Neural cell (in vitro differentiated cells): Measurements from ENCODE around the gene S100PBP. TPM values are rescaled to one million over a fixed set of nuclear protein-coding genes. Genes with fewer than 3 reads are reported as not detected.

Experiments used
- H2AFZ ChIP-seq: fragments of 200-600, 300-800 bp; sonication (generic), shearing (Covaris generic); 2 replicates; pipeline ENCODE4 v1.6.0; 2014; ENCODE audit warnings: low read depth, mild to moderate bottlenecking, antibody characterized with exemption, low read length, moderate library complexity
- H3F3A ChIP-seq: fragments of 200-600 bp; shearing (Covaris generic); 2 replicates; pipeline ENCODE4 v1.6.1; 2016; ENCODE audit warnings: mild to moderate bottlenecking, moderate library complexity, mixed read lengths, antibody characterized with exemption, low read length; ENCODE audit not compliant: insufficient read depth, poor library complexity, severe bottlenecking
- H3K27ac ChIP-seq: fragments of 200-600, 300-800 bp; sonication (generic), shearing (Covaris generic); 2 replicates; pipeline ENCODE4 v1.5.1; 2014; ENCODE audit warnings: mild to moderate bottlenecking, low read length, moderate library complexity
- H3K27me3 ChIP-seq: fragments of 300-800, 200-600 bp; sonication (generic), shearing (Covaris generic); 2 replicates; pipeline ENCODE4 v1.6.0; 2014; ENCODE audit warnings: mild to moderate bottlenecking, low read depth, low read length, moderate library complexity; ENCODE audit not compliant: insufficient read depth
- H3K36me3 ChIP-seq: fragments of 300-800, 200-600 bp; sonication (generic), shearing (Covaris generic); 2 replicates; pipeline ENCODE4 v1.5.1; 2014; ENCODE audit warnings: mild to moderate bottlenecking, antibody characterized with exemption, low read length, moderate library complexity; ENCODE audit not compliant: insufficient read depth
- H3K4me2 ChIP-seq: fragments of 300-800, 200-600 bp; sonication (generic), shearing (Covaris generic); 2 replicates; pipeline ENCODE4 v1.6.0; 2014; ENCODE audit warnings: mild to moderate bottlenecking, low read length
- H3K4me3 ChIP-seq: fragments of 300-800, 200-600 bp; sonication (generic), shearing (Covaris generic); 2 replicates; pipeline ENCODE4 v1.5.1; 2014; ENCODE audit warnings: mild to moderate bottlenecking, low read length, moderate library complexity
- H3K79me2 ChIP-seq: fragments of 200-600 bp; shearing (Covaris generic); replicated peaks from 2 replicates; pipeline ENCODE4 v1.6.0; 2014; ENCODE audit warnings: mild to moderate bottlenecking, low read length, moderate library complexity; ENCODE audit not compliant: insufficient read depth
- H3K9ac ChIP-seq: fragments of 300-800, 200-600 bp; sonication (generic), shearing (Covaris generic); 2 replicates; pipeline ENCODE4 v1.6.1; 2016; ENCODE audit warnings: mild to moderate bottlenecking, low read length, mixed read lengths
- H3K9me2 ChIP-seq: fragments of 200-600 bp; shearing (Covaris generic); 2 replicates; pipeline ENCODE4 v1.6.1; 2016; ENCODE audit warnings: mild to moderate bottlenecking, low read length, mixed read lengths; ENCODE audit not compliant: insufficient read depth
- H3K9me3 ChIP-seq: fragments of 200-600, 300-800 bp; sonication (generic), shearing (Covaris generic); 2 replicates; pipeline ENCODE4 v1.6.1; 2016; ENCODE audit warnings: mild to moderate bottlenecking, mixed run types, low read length, moderate library complexity, mixed read lengths
- H4K20me1 ChIP-seq: fragments of 200-600 bp; shearing (Covaris generic); 2 replicates; pipeline ENCODE4 v1.6.1; 2016; ENCODE audit warnings: mild to moderate bottlenecking, mixed run types; ENCODE audit not compliant: insufficient read depth
- EP300 ChIP-seq: fragments of 450-650 bp; conservative IDR thresholded peaks from 2 replicates; pipeline ENCODE4 v1.6.1; 2014; ENCODE audit warnings: antibody characterized with exemption, mild to moderate bottlenecking, moderate library complexity; ENCODE audit not compliant: poor library complexity, severe bottlenecking
- EZH2 ChIP-seq: fragments of 200-600, 300-800 bp; shearing (Covaris generic), sonication (generic); IDR thresholded peaks from 2 replicates; pipeline ENCODE4 v1.6.1; 2014; ENCODE audit warnings: antibody characterized with exemption, low read length, borderline replicate concordance, mild to moderate bottlenecking; ENCODE audit not compliant: insufficient read depth, poor library complexity, severe bottlenecking
- MXI1 ChIP-seq: fragments of 450-650 bp; conservative IDR thresholded peaks from 2 replicates; pipeline ENCODE4 v1.6.1; 2014; ENCODE audit warnings: antibody characterized with exemption, mild to moderate bottlenecking; ENCODE audit not compliant: poor library complexity, severe bottlenecking
- POLR2AphosphoS5 ChIP-seq: IDR thresholded peaks from 2 replicates; pipeline ENCODE4 v1.6.1; 2012
- RAD21 ChIP-seq: fragments of 450-650 bp; conservative IDR thresholded peaks from 2 replicates; pipeline ENCODE4 v1.6.1; 2014; ENCODE audit warnings: antibody characterized with exemption, mild to moderate bottlenecking, moderate library complexity
- TAF1 ChIP-seq: IDR thresholded peaks from 2 replicates; pipeline ENCODE4 v1.6.1; 2012; ENCODE audit warnings: low read depth
- polyA plus RNA-seq: library from polyadenylated mRNA; depleted of rRNA; stranded (reverse); fragments of >200 nt; gene quantifications from 2 replicates; pipeline ENCODE4 v1.2.3, GENCODE V29; 2014
- TF ChIP-seq, protein P1 (sequence below): fragments of 450-650 bp; IDR thresholded peaks from 2 replicates; pipeline ENCODE4 v1.5.1; 2014; ENCODE audit warnings: antibody characterized with exemption, mild to moderate bottlenecking, moderate library complexity; ENCODE audit not compliant: poor library complexity, severe bottlenecking
- TF ChIP-seq, protein P2 (sequence below): IDR thresholded peaks from 2 replicates; pipeline ENCODE4 v1.6.1; 2012; ENCODE audit warnings: borderline replicate concordance

Gene S100PBP
- polyA plus RNA-seq, 1 donor from 2014 or later = 77.0 TPM

DNA sequence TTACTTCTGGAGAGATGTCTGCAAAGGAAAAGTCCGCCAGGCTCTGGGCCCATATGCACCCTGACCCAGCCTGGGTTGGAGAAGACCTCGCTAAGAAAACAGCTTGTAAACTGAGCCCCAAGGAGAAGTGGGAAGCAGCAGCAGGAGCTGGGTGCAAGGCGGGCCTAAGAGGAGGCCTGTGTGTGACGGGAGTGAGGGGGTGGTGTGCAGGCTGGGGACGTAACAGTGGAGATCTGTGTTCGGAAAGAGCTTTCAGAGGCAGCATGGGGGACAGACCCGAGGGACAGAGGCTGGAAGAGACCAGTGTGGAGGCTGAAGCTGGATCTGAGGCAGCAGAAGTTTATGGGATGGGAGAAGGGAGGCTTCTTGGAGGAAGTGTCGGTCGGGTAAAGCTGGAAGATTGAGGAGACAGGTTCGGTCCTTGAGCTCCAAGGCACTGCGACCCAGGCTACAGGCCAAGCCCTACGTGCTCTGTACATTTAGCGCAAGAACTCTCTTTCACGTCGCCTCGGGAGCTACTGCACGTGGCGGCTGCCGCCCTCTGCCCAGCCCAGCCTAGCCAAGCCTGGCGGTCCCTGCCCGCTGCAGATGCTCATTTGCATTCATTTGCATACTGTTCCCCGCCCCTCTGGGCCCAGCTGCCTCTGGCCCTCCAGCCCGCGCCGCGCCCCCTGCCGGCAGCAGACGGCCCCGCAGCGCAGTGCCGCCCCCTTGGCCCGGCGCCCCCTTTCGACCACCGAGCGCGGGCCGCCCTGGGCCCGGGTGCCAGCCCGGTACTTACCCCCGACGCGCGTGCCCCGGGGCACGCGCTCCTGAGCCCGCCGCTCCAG is 75.1 kb downstream of the S100PBP start:
- Histone ChIP-seq H4K20me1 (no peaks in the 10 kb centered on the region), H3K9me3 (no peaks in the 10 kb centered on the region), H3K4me3 (peak overlapping the region; percentile 56), H3K27ac (no peak overlapping the region), H3K27me3 (peaks cover 16% of the 10 kb centered on the region), H3K9me2 (no peaks in the 10 kb centered on the region), H2AFZ (no peak overlapping the region), H3F3A (no peaks in the 10 kb centered on the region), H3K4me2 (no peak overlapping the region), H3K79me2 (no peaks in the 10 kb centered on the region), H3K9ac (no peak overlapping the region), H3K36me3 (no peaks in the 10 kb centered on the region)
- TF ChIP-seq POLR2AphosphoS5 (no peak), EP300 (no peak), TAF1 (no peak)
- TF ChIP-seq, protein P1, sequence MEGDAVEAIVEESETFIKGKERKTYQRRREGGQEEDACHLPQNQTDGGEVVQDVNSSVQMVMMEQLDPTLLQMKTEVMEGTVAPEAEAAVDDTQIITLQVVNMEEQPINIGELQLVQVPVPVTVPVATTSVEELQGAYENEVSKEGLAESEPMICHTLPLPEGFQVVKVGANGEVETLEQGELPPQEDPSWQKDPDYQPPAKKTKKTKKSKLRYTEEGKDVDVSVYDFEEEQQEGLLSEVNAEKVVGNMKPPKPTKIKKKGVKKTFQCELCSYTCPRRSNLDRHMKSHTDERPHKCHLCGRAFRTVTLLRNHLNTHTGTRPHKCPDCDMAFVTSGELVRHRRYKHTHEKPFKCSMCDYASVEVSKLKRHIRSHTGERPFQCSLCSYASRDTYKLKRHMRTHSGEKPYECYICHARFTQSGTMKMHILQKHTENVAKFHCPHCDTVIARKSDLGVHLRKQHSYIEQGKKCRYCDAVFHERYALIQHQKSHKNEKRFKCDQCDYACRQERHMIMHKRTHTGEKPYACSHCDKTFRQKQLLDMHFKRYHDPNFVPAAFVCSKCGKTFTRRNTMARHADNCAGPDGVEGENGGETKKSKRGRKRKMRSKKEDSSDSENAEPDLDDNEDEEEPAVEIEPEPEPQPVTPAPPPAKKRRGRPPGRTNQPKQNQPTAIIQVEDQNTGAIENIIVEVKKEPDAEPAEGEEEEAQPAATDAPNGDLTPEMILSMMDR = peak; percentile 66

DNA sequence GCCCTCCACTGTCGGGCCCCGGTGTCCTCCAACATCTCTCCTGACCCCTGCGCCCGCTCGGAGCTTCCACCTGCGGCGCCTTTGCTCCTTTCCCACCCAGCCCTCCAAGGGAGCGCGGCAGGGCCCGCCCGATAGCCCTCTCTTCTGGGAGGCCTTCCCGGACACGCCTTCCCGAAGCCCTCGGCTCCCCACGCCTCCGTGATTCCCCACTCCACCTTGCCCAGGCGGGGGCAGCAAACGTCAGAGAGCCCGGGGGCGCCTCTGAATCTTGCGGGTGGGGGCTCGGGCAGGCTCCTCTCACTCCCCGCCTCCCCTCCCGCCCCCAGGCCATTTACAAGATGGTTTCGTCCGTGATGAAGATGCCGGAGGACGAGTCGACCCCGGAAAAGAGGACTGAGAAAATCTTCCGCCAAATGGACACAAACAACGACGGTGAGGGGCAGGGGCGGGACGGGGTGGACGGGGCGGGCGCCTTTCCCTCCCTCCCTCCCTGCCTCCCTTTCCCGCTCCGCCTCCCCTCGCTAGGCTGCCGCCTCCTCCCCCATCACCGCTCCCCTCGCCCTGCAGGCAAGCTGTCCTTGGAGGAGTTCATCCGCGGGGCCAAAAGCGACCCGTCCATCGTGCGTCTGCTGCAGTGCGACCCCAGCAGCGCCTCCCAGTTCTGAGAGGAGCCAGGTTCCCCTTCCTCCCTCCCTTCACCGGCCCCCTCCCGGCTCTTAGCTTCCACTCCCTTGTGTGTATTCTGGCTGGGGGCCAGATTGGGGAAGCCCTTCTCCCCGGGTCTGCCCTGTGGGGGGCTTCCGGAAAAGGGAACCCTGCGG is 76.0 kb downstream of the S100PBP start:
- H3K27me3 ChIP-seq = peaks cover 10% of the 10 kb centered on the region
- H3K9me3 ChIP-seq = no peaks in the 10 kb centered on the region
- H3F3A ChIP-seq = no peaks in the 10 kb centered on the region
- no peaks in the 10 kb centered on the region for H3K9me2 ChIP-seq
- TF ChIP-seq POLR2AphosphoS5 = no peak
- TF ChIP-seq, protein P1 = peak; percentile 35
- peak overlapping the region; percentile 56 for H3K4me3 ChIP-seq
- H3K4me2 ChIP-seq = no peak overlapping the region
- no peak overlapping the region for H2AFZ ChIP-seq
- H3K36me3 ChIP-seq = no peaks in the 10 kb centered on the region
- no peaks in the 10 kb centered on the region for H4K20me1 ChIP-seq
- H3K27ac ChIP-seq = no peak overlapping the region
- no peaks in the 10 kb centered on the region for H3K79me2 ChIP-seq
- no peak overlapping the region for H3K9ac ChIP-seq

DNA sequence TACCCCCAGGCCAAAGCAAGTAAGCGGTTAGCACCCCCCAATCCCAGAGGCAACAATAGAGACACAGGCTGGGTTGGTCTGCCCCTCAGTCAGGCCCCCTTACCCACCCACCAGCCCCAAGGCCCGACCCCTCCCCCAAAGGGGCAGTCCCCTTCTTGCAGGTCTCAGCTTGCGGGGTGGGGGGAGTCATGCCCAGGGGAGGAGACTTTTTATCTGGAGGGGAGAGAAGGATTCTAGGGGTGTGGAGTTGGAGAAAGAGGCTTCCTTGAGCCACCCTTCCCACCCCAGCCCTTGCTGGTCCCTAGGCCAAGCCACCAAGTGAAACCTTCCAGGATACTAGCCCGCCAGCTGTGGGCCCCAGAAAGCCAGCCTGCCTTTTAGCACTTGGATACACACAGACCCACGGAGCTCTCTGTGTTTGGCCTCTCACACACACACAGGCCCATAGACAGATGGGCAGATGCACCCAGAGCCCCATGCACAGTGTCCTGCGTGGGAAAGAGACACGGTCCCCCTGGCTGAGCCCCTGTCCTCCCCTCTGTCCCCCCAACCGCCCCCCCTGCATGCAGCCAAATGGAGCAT is 76.7 kb downstream of the S100PBP start:
- Histone ChIP-seq H2AFZ (no peak overlapping the region), H3K27ac (no peak overlapping the region)
- TF ChIP-seq MXI1 = no peak
- TF ChIP-seq, protein P2, sequence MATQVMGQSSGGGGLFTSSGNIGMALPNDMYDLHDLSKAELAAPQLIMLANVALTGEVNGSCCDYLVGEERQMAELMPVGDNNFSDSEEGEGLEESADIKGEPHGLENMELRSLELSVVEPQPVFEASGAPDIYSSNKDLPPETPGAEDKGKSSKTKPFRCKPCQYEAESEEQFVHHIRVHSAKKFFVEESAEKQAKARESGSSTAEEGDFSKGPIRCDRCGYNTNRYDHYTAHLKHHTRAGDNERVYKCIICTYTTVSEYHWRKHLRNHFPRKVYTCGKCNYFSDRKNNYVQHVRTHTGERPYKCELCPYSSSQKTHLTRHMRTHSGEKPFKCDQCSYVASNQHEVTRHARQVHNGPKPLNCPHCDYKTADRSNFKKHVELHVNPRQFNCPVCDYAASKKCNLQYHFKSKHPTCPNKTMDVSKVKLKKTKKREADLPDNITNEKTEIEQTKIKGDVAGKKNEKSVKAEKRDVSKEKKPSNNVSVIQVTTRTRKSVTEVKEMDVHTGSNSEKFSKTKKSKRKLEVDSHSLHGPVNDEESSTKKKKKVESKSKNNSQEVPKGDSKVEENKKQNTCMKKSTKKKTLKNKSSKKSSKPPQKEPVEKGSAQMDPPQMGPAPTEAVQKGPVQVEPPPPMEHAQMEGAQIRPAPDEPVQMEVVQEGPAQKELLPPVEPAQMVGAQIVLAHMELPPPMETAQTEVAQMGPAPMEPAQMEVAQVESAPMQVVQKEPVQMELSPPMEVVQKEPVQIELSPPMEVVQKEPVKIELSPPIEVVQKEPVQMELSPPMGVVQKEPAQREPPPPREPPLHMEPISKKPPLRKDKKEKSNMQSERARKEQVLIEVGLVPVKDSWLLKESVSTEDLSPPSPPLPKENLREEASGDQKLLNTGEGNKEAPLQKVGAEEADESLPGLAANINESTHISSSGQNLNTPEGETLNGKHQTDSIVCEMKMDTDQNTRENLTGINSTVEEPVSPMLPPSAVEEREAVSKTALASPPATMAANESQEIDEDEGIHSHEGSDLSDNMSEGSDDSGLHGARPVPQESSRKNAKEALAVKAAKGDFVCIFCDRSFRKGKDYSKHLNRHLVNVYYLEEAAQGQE = no peak
- no peak for TF ChIP-seq POLR2AphosphoS5
- no peak for TF ChIP-seq EZH2
- no peak for TF ChIP-seq EP300
- TF ChIP-seq TAF1 = no peak
- TF ChIP-seq, protein P1 = no peak
- TF ChIP-seq RAD21 = no peak

More for the DNA sequence above, 76.7 kb downstream of the S100PBP start:
- Histone ChIP-seq H3K9ac (no peak overlapping the region), H4K20me1 (no peaks in the 10 kb centered on the region), H3K79me2 (no peaks in the 10 kb centered on the region), H3K4me2 (no peak overlapping the region), H3K27me3 (peaks cover 14% of the 10 kb centered on the region), H3K9me2 (no peaks in the 10 kb centered on the region), H3K9me3 (no peaks in the 10 kb centered on the region), H3K36me3 (no peaks in the 10 kb centered on the region), H3F3A (no peaks in the 10 kb centered on the region), H3K4me3 (peak overlapping the region; percentile 56)
